Muscle layer of duodenum (tissue), 2 donors: ENCODE results near the gene BLVRA.
"Not testable (repeated sequence)": the region's sequence is repeated elsewhere in the genome, so short reads cannot be mapped to it uniquely, and the experiment has no call there.

Experiments
- H3K27ac ChIP-seq: one replicate; pipeline ENCODE4 v1.7.0; 2013; ENCODE audit warnings: mild to moderate bottlenecking, low read length
- H3K27me3 ChIP-seq: one replicate; pipeline ENCODE4 v1.7.0; 2013; ENCODE audit warnings: low read depth, mild to moderate bottlenecking, control low read depth, low read length
- H3K36me3 ChIP-seq, 2 donors: one replicate each; pipeline ENCODE4 v1.7.0; 2013; ENCODE audit warnings: low read length in 2 of 2, control low read depth in 1 of 2, mild to moderate bottlenecking in 1 of 2; ENCODE audit not compliant: insufficient read depth in 2 of 2, control insufficient read depth in 1 of 2
- H3K4me1 ChIP-seq, 2 donors: one replicate each; pipeline ENCODE4 v1.7.0; 2013; ENCODE audit warnings: low read length in 2 of 2, mild to moderate bottlenecking in 2 of 2, control low read depth in 1 of 2, moderate library complexity in 1 of 2; ENCODE audit not compliant: insufficient read depth in 2 of 2, control insufficient read depth in 1 of 2
- H3K4me3 ChIP-seq, 2 donors: one replicate each; pipeline ENCODE4 v1.7.0; 2013; ENCODE audit warnings: low read length in 2 of 2, low read depth in 1 of 2, mild to moderate bottlenecking in 1 of 2
- H3K9me3 ChIP-seq, 2 donors: one replicate each; pipeline ENCODE4 v1.7.0; 2013; ENCODE audit warnings: low read length in 2 of 2, control low read depth in 1 of 2, mild to moderate bottlenecking in 1 of 2; ENCODE audit not compliant: control insufficient read depth in 1 of 2
- donor health status: healthy.

BLVRA gene

GRCh38 chr7:43758029-43758821 lies at the start of gene BLVRA:
Gene BLVRA (plus strand): TSS chr7:43758680. CDS start chr7:43771159, 12,479 bp downstream.
- Histone ChIP-seq H3K4me3 (peak within 1 kb of the TSS; percentile 67 to 85), H3K36me3 (no peaks in the 10 kb centered on the region), H3K27ac (peak within 1 kb of the TSS; percentile 57), H3K27me3 (no peaks in the 10 kb centered on the region), H3K4me1 (peaks cover 3 to 17% of the 10 kb centered on the region in 2 donors), H3K9me3 (no peaks in the 10 kb centered on the region)

DNA sequence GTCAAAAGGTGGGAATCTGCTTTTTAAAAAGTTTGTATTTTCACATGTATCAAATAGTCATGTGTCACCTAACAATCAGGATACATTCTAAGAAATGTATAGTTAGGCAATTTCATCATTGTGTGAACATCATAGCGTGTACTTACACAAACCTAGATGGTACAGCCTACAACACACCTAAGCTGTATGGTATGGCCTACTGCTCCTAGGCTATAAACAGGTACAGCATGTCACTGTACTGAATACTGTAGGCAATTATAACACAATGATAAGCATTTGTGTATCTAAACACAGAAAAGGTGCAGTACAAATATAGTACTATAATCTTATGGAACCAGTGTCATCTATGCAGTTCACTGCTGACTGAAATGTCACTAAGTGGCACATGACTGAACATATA lies 47.0 kb upstream of the BLVRA start:
- Histone ChIP-seq H3K27ac (no peak overlapping the region), H3K4me3 (no peak overlapping the region), H3K4me1 (no peaks in the 10 kb centered on the region), H3K36me3 (no peaks in the 10 kb centered on the region), H3K9me3 (no peaks in the 10 kb centered on the region), H3K27me3 (no peaks in the 10 kb centered on the region)

- not testable (repeated sequence) for H3K4me3 ChIP-seq, H3K27me3 ChIP-seq, H3K4me1 ChIP-seq, H3K27ac ChIP-seq, H3K36me3 ChIP-seq, H3K9me3 ChIP-seq
These were observed 42.5 kb upstream of the BLVRA start for GRCh38 chr7:43715966-43716365.

DNA sequence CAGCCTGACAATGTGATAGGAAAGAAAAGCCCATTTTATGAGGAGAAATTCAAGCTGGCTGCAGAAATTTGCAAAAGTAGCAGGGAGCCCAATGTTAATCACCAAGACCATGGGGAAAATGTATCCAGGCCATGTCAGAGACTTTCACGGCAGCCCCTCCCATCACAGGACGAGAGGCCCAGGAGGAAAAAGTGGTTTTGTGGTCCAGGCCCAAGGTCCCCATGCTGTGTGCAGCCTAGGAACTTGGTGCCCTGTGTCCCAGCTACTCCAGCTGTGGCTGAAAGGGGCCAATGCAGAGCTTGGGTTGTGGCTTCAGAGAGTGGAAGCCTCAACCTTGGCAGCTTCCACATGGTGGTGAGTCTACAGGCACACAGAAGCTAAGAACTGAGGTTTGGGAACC lies 41.9 kb upstream of the BLVRA start:
- H3K27ac ChIP-seq, result no peak overlapping the region
- H3K4me1 ChIP-seq, result no peaks in the 10 kb centered on the region
- H3K27me3 ChIP-seq, result no peaks in the 10 kb centered on the region
- H3K9me3 ChIP-seq, result no peaks in the 10 kb centered on the region
- no peak overlapping the region for H3K4me3 ChIP-seq
- no peaks in the 10 kb centered on the region for H3K36me3 ChIP-seq

- Histone ChIP-seq H3K36me3 (no peaks in the 10 kb centered on the region), H3K27ac (no peak overlapping the region), H3K4me1 (no peaks in the 10 kb centered on the region), H3K9me3 (no peaks in the 10 kb centered on the region), H3K27me3 (no peaks in the 10 kb centered on the region), H3K4me3 (no peak overlapping the region)
These were observed 37.2 kb upstream of the BLVRA start for GRCh38 chr7:43721193-43721806.

DNA sequence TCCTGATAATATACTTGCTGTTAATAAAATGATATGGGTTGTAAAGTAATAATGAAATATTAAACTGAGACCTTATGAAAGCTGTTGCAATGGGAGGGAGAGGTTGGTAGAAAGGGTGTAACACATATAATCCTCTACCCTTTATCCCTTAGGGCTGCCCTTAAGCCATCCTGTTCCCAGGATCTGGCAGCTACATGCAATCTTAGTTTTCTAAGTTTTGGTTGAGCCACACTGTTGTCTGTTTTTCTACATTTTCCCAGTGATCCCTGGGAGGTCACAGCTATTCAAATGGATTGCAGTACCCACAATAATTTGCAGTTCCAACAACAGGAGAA lies 35.5 kb upstream of the BLVRA start:
- Histone ChIP-seq H3K36me3 (no peaks in the 10 kb centered on the region), H3K27ac (no peak overlapping the region), H3K27me3 (no peaks in the 10 kb centered on the region), H3K4me3 (no peak overlapping the region), H3K9me3 (no peaks in the 10 kb centered on the region), H3K4me1 (no peaks in the 10 kb centered on the region)

DNA sequence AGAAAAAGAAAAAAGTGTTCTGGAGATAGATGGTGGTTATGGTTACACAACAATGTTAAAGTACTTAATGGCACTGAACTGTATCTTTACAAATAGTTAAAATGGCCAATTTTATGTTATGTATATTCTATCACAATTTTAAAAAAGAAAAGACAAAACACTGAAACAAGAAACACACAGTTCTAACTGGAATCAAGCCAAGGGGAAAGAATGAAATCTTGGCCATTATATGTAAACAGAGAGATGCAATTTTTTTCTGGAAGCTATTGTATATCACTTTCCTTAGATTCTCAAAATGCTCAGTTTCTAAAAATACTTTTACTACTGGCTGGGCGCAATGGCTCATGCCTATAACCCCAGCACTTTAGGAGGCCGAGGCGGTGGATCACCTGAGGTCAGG lies 33.2 kb upstream of the BLVRA start:
- Histone ChIP-seq H3K9me3 (no peaks in the 10 kb centered on the region), H3K4me3 (no peak overlapping the region), H3K4me1 (peaks cover 0 to 9% of the 10 kb centered on the region in 2 donors), H3K36me3 (no peaks in the 10 kb centered on the region), H3K27ac (no peak overlapping the region), H3K27me3 (no peaks in the 10 kb centered on the region)

DNA sequence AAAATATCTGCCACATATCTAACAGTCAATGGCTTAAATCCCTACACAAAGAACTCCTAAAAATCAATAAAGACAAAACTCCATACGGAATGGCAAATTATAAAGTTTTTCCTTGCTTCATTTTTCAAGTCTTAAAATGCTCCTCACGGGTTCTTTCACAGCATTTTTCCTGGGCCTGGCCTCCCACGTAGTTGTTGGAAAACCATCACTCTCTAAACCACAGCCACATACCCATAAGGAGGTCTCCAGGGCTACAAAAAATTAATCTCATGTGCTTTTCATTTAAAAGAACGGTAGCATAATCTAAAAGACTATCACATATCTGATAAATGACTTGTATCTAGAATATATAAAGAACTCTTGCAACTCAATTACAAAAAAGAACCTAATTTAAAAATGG lies 32.0 kb upstream of the BLVRA start:
- Histone ChIP-seq H3K4me1 (peaks cover 0 to 9% of the 10 kb centered on the region in 2 donors), H3K36me3 (no peaks in the 10 kb centered on the region), H3K9me3 (no peaks in the 10 kb centered on the region), H3K27me3 (no peaks in the 10 kb centered on the region), H3K4me3 (no peak overlapping the region), H3K27ac (no peak overlapping the region)

GRCh38 chr7:43727003-43727402 lies 31.5 kb upstream of the BLVRA start:
- H3K4me3 ChIP-seq, result no peak overlapping the region
- H3K9me3 ChIP-seq, result no peaks in the 10 kb centered on the region
- no peaks in the 10 kb centered on the region for H3K27me3 ChIP-seq
- no peak overlapping the region for H3K27ac ChIP-seq
- H3K36me3 ChIP-seq, result no peaks in the 10 kb centered on the region
- H3K4me1 ChIP-seq, result peaks cover 0 to 9% of the 10 kb centered on the region in 2 donors

DNA sequence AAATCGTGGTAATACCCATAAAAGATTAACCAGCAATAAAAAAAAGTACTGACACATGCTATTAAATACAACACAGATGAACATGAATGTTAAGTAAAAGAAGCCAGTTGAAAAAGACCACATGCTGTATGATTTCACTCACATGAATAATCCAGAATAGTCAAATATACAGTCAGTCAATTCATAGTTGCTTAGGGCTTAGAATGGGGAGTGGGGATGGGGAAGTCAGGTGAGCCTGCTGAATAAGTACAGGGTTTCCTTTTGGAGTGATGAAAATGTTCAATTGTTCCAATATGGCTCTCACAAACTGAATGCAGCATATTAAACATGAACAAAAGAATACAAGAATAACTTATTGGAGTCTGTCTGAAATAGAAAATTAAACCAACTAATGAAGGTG lies 31.0 kb upstream of the BLVRA start:
- no peaks in the 10 kb centered on the region for H3K27me3 ChIP-seq
- no peaks in the 10 kb centered on the region for H3K36me3 ChIP-seq
- no peaks in the 10 kb centered on the region for H3K9me3 ChIP-seq
- no peak overlapping the region for H3K27ac ChIP-seq
- H3K4me3 ChIP-seq, result no peak overlapping the region
- H3K4me1 ChIP-seq, result peaks cover 0 to 9% of the 10 kb centered on the region in 2 donors

DNA sequence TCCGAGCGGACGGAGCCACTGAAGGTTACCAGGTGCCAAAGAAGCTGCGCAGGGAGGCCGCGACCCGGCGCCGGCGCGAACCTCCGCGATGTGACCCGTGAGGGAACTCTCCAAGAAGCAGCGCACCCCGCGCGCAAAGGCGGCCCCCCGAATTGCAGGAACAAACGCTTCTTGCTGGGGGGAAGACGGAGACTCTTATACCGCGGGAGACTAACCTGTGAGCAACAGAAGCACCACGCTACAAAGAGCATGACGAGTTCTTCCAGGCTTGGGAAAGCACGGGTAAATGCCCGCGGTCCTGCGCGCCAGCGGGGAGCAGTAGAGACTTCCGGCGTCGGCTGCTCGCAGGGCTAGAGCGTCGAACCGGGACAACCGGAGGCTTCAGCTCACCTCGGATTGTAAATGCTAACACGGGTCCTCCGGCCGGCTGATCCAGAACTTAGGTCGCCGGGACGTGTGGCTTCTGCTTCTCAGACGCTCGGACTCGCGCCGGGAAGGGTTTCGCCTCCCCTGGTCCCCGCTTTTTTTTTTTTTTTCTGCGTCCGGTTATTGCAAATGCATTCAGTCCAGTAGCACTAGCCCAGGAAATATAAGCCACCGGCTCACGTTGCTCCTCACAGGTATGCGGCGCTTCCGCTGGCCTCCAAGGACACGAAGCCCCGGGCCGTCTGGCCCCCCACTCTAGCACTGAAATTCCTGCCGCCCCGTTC lies 29.1 kb upstream of the BLVRA start, which contains the start of gene COA1:
Gene COA1 (minus strand): TSS at position 310 of the 710 bp plus-strand sequence. CDS start 80,909 bp downstream, outside the sequence.
- Histone ChIP-seq H3K4me1 (peaks cover 0 to 9% of the 10 kb centered on the region in 2 donors), H3K27ac (peak within 1 kb of the TSS; percentile 86), H3K4me3 (peak within 1 kb of the TSS; percentile 94 to 96), H3K9me3 (no peaks in the 10 kb centered on the region), H3K36me3 (no peaks in the 10 kb centered on the region), H3K27me3 (no peaks in the 10 kb centered on the region)
